ENCODE measurements around the gene NRK. TPM values are rescaled to one million over a fixed set of nuclear protein-coding genes. Genes with fewer than 3 reads are reported as not detected.

Gene NRK, protein sequence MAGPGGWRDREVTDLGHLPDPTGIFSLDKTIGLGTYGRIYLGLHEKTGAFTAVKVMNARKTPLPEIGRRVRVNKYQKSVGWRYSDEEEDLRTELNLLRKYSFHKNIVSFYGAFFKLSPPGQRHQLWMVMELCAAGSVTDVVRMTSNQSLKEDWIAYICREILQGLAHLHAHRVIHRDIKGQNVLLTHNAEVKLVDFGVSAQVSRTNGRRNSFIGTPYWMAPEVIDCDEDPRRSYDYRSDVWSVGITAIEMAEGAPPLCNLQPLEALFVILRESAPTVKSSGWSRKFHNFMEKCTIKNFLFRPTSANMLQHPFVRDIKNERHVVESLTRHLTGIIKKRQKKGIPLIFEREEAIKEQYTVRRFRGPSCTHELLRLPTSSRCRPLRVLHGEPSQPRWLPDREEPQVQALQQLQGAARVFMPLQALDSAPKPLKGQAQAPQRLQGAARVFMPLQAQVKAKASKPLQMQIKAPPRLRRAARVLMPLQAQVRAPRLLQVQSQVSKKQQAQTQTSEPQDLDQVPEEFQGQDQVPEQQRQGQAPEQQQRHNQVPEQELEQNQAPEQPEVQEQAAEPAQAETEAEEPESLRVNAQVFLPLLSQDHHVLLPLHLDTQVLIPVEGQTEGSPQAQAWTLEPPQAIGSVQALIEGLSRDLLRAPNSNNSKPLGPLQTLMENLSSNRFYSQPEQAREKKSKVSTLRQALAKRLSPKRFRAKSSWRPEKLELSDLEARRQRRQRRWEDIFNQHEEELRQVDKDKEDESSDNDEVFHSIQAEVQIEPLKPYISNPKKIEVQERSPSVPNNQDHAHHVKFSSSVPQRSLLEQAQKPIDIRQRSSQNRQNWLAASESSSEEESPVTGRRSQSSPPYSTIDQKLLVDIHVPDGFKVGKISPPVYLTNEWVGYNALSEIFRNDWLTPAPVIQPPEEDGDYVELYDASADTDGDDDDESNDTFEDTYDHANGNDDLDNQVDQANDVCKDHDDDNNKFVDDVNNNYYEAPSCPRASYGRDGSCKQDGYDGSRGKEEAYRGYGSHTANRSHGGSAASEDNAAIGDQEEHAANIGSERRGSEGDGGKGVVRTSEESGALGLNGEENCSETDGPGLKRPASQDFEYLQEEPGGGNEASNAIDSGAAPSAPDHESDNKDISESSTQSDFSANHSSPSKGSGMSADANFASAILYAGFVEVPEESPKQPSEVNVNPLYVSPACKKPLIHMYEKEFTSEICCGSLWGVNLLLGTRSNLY (N-terminal part only)
- under 0.01 and 0.56 TPM in 2 replicates for total RNA-seq

DNA sequence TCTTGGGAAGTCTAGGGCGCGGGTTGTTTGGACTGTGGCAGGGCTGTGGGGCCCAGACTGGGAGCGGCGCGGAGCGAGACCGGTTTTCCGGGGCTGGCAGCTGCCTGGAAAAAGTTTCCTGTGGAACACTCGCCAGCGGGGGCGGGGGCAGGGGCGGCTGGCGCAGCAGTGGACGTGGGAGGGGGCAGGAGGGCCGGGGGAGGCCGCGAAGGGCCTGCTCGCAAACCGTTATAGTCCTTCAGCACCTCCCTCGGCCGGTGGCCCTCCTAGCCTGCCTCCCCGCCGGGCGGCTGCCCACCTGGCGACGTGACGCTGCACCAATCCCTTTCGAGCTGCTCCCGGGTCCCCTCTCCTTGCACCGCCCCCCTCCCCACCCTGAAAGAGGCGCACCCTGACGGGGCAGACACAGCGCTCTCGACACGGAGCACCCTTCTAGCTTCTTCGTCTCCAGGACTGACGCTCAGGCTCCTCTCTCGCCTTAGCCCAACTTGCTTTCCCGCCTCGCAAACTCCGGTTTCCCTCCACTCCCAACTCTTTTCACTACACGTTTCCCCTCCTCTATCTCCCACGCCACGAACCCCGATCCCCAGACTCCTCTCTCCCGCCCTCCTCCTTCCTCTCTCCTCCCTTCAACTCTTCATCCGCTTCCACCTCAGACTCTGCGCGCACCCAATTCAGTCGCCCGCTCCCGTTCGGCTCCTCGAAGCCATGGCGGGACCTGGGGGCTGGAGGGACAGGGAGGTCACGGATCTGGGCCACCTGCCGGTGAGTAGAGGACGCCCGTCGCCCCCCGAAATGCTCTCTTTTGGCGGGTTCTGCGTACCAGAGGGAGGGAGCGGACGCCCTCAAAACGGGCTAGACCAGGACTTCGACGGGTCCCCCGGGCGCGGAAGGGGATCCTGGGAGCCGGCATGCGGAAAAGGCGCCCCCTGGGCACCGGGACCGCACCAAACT lies at the start of gene NRK:
TSS of gene NRK (plus strand) at position 402 of the 954 bp plus-strand sequence. CDS start at position 709, 307 bp downstream.

Other genes with a start within 250 kb of the NRK start
- not detected in 2 replicates for gene SERPINA7, start 216.2 kb downstream of the NRK start, total RNA-seq